Measurements from ENCODE around the gene DHRS3. TPM values are rescaled to one million over a fixed set of nuclear protein-coding genes. Genes with fewer than 3 reads are reported as not detected.
"Not testable (repeated sequence)": the region's sequence is repeated elsewhere in the genome, so short reads cannot be mapped to it uniquely, and the experiment has no call there.

The DHRS3 gene
- total RNA-seq, 1 experiment from 2014 or later: 0.76 TPM

DNA sequence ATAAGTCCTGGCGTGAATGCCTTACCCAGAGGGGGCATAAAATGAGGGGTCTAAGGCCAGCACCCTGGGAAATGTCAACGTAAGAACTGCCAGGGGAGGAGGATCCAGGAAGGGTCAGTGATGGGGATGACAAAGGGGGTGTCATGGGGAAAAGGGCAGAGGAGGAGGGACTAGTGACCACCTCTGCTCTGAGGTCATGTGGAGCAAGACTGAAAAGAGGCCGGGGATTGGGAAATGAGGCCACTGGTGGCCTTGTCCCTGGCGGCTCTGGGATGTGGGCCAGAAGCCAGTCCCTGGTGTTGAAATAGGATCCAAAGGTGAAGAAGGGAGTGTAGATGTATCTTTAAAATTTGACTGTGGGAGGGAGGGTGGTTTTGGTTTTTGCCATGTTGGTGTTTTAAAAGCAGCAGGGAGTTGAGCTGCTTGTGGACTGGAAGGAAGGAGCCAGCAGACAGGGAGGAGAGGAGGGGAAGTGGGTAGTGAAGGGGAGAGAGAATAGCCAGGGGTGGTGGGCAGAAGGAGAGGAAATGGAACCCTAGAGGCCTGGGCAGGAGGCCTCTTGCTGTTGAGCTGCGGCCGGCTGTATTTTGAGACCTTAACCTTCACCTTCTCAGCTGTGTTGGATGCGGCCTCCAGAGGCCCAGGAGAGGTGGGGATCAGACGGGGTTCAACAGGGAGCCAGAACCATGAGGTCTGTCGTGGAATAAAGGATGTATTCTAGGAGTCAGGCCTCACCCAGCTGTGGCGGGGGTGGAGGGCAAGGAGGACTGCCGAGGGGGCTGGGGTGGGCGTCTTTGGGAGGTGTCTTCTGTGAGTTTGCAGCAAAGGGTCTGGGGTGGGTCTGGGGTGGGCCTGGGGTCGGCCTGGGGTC lies 92.5 kb downstream of the DHRS3 start:
- no peak for DNase-seq (ENCODE audit: low read depth in 1 of 2, low spot score in 2 of 2)
- H3K9me3 ChIP-seq (replicated peaks): no peaks in the 10 kb centered on the region

DNA sequence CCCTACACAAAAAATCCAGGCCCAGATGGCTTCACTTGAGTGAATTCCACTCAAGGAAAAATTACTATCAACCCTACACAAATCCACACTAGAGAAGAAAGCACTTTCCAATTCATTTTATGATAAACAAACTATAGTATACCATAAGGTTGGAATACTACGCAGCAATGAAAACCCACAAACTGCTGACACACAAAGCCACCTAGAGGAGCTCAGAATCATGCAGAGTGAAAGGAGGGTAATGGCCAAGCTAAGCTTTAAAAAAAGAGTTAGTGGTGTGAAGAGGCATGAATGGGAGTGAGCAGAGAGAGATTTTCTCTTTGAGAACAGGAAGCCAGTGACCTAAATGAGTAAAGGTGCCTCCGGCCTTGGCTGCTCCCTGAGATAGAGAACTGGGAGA lies 93.7 kb downstream of the DHRS3 start:
- no peaks in the 10 kb centered on the region for H3K27me3 ChIP-seq (replicated peaks)
- no peaks in the 10 kb centered on the region for H3K9me3 ChIP-seq (replicated peaks)
- no peak overlapping the region for H3K27ac ChIP-seq
- H3K36me3 ChIP-seq: no peaks in the 10 kb centered on the region
- H3K4me3 ChIP-seq: no peak overlapping the region
- DNase-seq (ENCODE audit: low read depth in 1 of 2, low spot score in 2 of 2): no peak
- peaks cover 24% of the 10 kb centered on the region for H3K4me1 ChIP-seq (replicated peaks)

More for the DNA sequence above, 92.5 kb downstream of the DHRS3 start:
- Histone ChIP-seq H3K4me1 (replicated peaks) (peaks cover 25% of the 10 kb centered on the region), H3K27ac (no peak overlapping the region), H3K27me3 (replicated peaks) (no peaks in the 10 kb centered on the region), H3K4me3 (no peak overlapping the region), H3K36me3 (no peaks in the 10 kb centered on the region)

DNA sequence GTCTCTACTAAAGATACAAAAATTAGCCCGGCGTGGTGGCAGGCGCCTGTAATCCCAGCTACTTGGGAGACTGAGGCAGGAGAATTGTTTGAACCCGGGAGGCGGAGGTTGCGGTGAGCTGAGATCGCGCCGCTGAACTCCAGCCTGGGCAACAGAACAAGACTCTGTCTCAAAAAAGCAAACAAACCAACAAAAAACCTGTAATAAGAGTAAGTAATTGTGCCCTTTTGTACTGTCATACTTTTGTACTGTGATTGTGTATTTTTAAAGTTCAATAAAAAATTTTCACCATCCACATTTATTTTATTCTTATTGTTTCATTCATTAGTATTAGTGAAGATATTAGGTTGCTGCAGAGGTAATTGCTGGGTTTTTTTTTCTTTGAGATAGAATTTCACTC lies 95.2 kb downstream of the DHRS3 start:
- peaks cover 13% of the 10 kb centered on the region for H3K4me1 ChIP-seq (replicated peaks)
- DNase-seq (ENCODE audit: low read depth in 1 of 2, low spot score in 2 of 2); H3K9me3 ChIP-seq (replicated peaks); H3K27me3 ChIP-seq (replicated peaks); H3K4me3 ChIP-seq; H3K27ac ChIP-seq; H3K36me3 ChIP-seq: not testable (repeated sequence)

DNA sequence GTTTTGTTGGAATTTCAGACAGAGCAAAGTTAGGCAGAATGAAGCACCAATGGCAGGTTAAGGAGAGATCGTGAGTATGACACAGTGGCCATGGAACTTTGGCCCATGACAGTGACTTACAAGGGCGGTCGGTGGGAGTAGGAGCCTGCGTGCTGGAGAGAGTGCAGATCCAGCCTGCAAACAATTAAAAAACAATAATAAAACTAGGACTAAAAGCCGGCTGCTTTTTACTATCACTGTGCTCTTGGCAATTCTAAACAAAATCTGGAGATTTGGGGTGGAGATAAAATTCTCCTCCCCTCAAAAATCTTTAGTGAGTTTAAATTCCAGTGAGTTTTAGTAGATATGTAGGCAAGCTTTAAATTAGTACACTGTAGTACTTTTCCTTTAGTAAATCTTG lies 96.9 kb downstream of the DHRS3 start:
- H3K27ac ChIP-seq: no peak overlapping the region
- no peak for DNase-seq (ENCODE audit: low read depth in 1 of 2, low spot score in 2 of 2)

DNA sequence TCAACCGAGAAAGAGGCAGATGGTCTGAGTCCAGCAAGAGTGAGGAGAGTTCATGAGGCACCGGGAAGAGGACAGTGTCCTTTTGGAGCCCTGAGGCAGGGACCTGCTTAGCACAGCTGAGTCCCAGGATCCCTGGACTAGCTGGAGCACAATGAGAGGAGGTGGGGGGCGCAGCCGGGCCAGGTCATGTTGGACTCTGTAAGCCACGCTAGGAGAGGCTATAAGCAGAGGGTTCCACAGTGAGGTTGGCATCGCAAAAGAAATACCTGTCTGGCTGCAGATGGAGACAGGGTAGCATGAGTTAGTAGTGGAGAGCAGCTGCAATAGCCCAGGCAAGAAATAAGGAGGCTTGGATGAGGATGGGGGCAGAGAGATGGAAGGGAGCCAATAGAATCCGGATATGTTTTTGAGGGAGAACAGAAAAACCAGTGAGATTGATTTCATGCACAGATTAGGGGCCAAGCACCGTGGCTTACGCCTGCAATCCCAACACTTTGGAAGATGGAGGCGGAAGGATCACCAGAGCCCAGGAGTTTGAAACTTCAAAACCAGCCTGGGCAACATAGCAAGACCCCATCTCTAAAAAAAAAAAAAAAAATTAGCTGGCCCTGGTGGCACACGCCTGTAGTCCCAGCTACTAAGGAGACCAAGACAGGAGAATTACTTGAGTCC lies 98.2 kb downstream of the DHRS3 start:
- Histone ChIP-seq H3K4me3 (no peak overlapping the region), H3K36me3 (no peaks in the 10 kb centered on the region)

More for the DNA sequence above, 96.9 kb downstream of the DHRS3 start:
- H3K36me3 ChIP-seq: no peaks in the 10 kb centered on the region
- no peaks in the 10 kb centered on the region for H3K9me3 ChIP-seq (replicated peaks)
- H3K27me3 ChIP-seq (replicated peaks): no peaks in the 10 kb centered on the region
- no peak overlapping the region for H3K4me3 ChIP-seq
- peaks cover 8% of the 10 kb centered on the region for H3K4me1 ChIP-seq (replicated peaks)

DNA sequence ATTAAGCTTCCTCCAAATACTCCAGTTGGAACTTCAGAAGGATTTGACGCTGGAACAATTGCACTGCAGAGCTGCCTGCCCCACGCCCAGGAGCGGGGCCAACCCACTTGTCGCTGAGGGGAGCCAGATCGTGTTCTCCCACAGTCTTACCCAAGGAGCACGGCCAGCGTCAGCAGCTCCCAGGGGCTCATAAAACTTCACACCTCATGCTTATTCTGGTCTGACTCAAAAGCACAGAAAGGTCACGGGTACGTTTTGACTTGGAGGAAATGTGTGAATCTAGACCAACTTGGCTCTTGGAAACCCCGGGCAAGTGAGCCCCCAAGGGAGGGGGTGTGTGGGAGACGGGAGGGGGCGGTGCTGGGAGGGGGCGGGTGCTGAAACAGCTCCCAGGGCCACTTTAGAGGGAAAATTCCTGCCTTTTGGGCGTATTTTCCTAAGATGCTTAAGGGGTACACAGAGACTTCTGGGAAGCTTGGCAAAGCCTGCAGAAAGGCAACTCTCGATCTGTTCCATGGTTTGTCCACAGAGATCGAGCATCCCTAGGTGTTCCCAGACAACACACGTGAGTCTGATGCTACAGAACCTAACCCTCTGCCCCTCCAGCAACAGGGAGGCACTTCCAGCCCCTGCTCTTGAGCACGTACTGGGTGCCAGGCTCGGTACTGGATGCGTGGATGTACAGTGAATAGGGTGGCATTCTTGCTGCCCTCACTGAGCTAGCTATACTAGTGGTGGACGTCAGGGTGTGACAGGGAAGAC lies 98.9 kb downstream of the DHRS3 start:
- no peaks in the 10 kb centered on the region for H3K36me3 ChIP-seq
- H3K27me3 ChIP-seq (replicated peaks): no peaks in the 10 kb centered on the region
- no peak overlapping the region for H3K4me3 ChIP-seq
- H3K9me3 ChIP-seq (replicated peaks): no peaks in the 10 kb centered on the region
- no peak for DNase-seq (ENCODE audit: low read depth in 1 of 2, low spot score in 2 of 2)
- no peak overlapping the region for H3K27ac ChIP-seq
- H3K4me1 ChIP-seq (replicated peaks): peaks cover 8% of the 10 kb centered on the region

More for the DNA sequence above, 98.2 kb downstream of the DHRS3 start:
- H3K4me1 ChIP-seq (replicated peaks): peaks cover 8% of the 10 kb centered on the region
- H3K27me3 ChIP-seq (replicated peaks): no peaks in the 10 kb centered on the region
- no peaks in the 10 kb centered on the region for H3K9me3 ChIP-seq (replicated peaks)
- H3K27ac ChIP-seq: no peak overlapping the region
- no peak for DNase-seq (ENCODE audit: low read depth in 1 of 2, low spot score in 2 of 2)

Other genes starting within 250 kb of the DHRS3 start
- not detected in 2 replicates for gene AADACL4, start 25.9 kb upstream of the DHRS3 start, total RNA-seq (2014; rRNA removed; shearing (Covaris generic))
- not detected in 2 replicates for gene AADACL3, start 97.9 kb upstream of the DHRS3 start, total RNA-seq (2014; rRNA removed; shearing (Covaris generic))
- not detected in 2 replicates for gene CFAP107, start 128.0 kb upstream of the DHRS3 start, total RNA-seq (2014; rRNA removed; shearing (Covaris generic))
- gene PRAMEF12, start 155.5 kb upstream of the DHRS3 start, total RNA-seq (2014; rRNA removed; shearing (Covaris generic)): not detected in 2 replicates
- not detected in 2 replicates for gene PRAMEF1, start 173.2 kb upstream of the DHRS3 start, total RNA-seq (2014; rRNA removed; shearing (Covaris generic))
- gene PRAMEF11, start 213.2 kb upstream of the DHRS3 start, total RNA-seq (2014; rRNA removed; shearing (Covaris generic)): not detected in 2 replicates
- not detected in 2 replicates for gene HNRNPCL1, start 230.5 kb upstream of the DHRS3 start, total RNA-seq (2014; rRNA removed; shearing (Covaris generic))
- gene PRAMEF2, start 238.9 kb upstream of the DHRS3 start, total RNA-seq (2014; rRNA removed; shearing (Covaris generic)): not detected in 2 replicates

Measured in SJSA1 (cell line).